ENCODE results near the gene GMDS.

Gene GMDS

GRCh38 chr6:2228392-2228791, 17.0 kb downstream of the GMDS start:
- H4K20me1 ChIP-seq (ENCODE audit: insufficient read depth) = no peaks in the 10 kb centered on the region
- H3K36me3 ChIP-seq (ENCODE audit: insufficient read depth) = no peaks in the 10 kb centered on the region
- peaks cover 19% of the 10 kb centered on the region for H3K4me1 ChIP-seq (ENCODE audit: low read depth, poor library complexity, severe bottlenecking)
- H3K4me3 ChIP-seq (IDR thresholded peaks at IDR 0.05; ENCODE audit: insufficient read depth, low read depth, low read length) = no peak overlapping the region
- no peak overlapping the region for H3K9ac ChIP-seq
- H3K27ac ChIP-seq = no peak overlapping the region
- no peak overlapping the region for H3K4me2 ChIP-seq
- no peak for TF ChIP-seq CTCF (conservative IDR thresholded peaks at IDR 0.05; ENCODE audit: low read depth, low read length)
- no peak overlapping the region for H2AFZ ChIP-seq (ENCODE audit: low read depth)
- no peaks in the 10 kb centered on the region; the same call in 1 of the 2 replicates for H3K79me2 ChIP-seq (ENCODE audit: insufficient read depth, low read depth)
- H3K27me3 ChIP-seq (ENCODE audit: insufficient read depth, low read depth) = no peaks in the 10 kb centered on the region

- no peak for TF ChIP-seq CTCF (conservative IDR thresholded peaks at IDR 0.05; ENCODE audit: low read depth, low read length)
- H3K79me2 ChIP-seq (ENCODE audit: insufficient read depth, low read depth) = no peaks in the 10 kb centered on the region; the same call in 1 of the 2 replicates
These were observed 18.6 kb downstream of the GMDS start for GRCh38 chr6:2226775-2227174.

GRCh38 chr6:2225422-2226392, 19.7 kb downstream of the GMDS start:
- no peaks in the 10 kb centered on the region for H3K36me3 ChIP-seq (ENCODE audit: insufficient read depth)

More at GRCh38 chr6:2226775-2227174, 18.6 kb downstream of the GMDS start:
- Histone ChIP-seq H3K4me3 (IDR thresholded peaks at IDR 0.05; ENCODE audit: insufficient read depth, low read depth, low read length) (no peak overlapping the region), H3K36me3 (ENCODE audit: insufficient read depth) (no peaks in the 10 kb centered on the region), H3K4me1 (ENCODE audit: low read depth, poor library complexity, severe bottlenecking) (peaks cover 25% of the 10 kb centered on the region), H3K4me2 (no peak overlapping the region), H3K27me3 (ENCODE audit: insufficient read depth, low read depth) (no peaks in the 10 kb centered on the region), H3K27ac (no peak overlapping the region), H4K20me1 (ENCODE audit: insufficient read depth) (no peaks in the 10 kb centered on the region), H3K9ac (no peak overlapping the region), H2AFZ (ENCODE audit: low read depth) (no peak overlapping the region)

GRCh38 chr6:2224847-2225382, 20.5 kb downstream of the GMDS start:
- no peak overlapping the region for H2AFZ ChIP-seq (ENCODE audit: low read depth)
- no peaks in the 10 kb centered on the region; the same call in 1 of the 2 replicates for H3K79me2 ChIP-seq (ENCODE audit: insufficient read depth, low read depth)
- no peak overlapping the region for H3K4me2 ChIP-seq
- H4K20me1 ChIP-seq (ENCODE audit: insufficient read depth) = no peaks in the 10 kb centered on the region
- peaks cover 15% of the 10 kb centered on the region for H3K4me1 ChIP-seq (ENCODE audit: low read depth, poor library complexity, severe bottlenecking)
- no peak for TF ChIP-seq CTCF (conservative IDR thresholded peaks at IDR 0.05; ENCODE audit: low read depth, low read length)
- H3K27ac ChIP-seq = no peak overlapping the region
- H3K4me3 ChIP-seq (IDR thresholded peaks at IDR 0.05; ENCODE audit: insufficient read depth, low read depth, low read length) = no peak overlapping the region
- no peak overlapping the region for H3K9ac ChIP-seq
- no peaks in the 10 kb centered on the region for H3K36me3 ChIP-seq (ENCODE audit: insufficient read depth)
- no peaks in the 10 kb centered on the region for H3K27me3 ChIP-seq (ENCODE audit: insufficient read depth, low read depth)

More at GRCh38 chr6:2225422-2226392, 19.7 kb downstream of the GMDS start:
- Histone ChIP-seq H3K27ac (no peak overlapping the region), H3K4me1 (ENCODE audit: low read depth, poor library complexity, severe bottlenecking) (peaks cover 22% of the 10 kb centered on the region), H3K4me3 (IDR thresholded peaks at IDR 0.05; ENCODE audit: insufficient read depth, low read depth, low read length) (no peak overlapping the region), H3K9ac (no peak overlapping the region), H3K4me2 (no peak overlapping the region), H3K79me2 (ENCODE audit: insufficient read depth, low read depth) (no peaks in the 10 kb centered on the region; the same call in 1 of the 2 replicates), H2AFZ (ENCODE audit: low read depth) (no peak overlapping the region), H4K20me1 (ENCODE audit: insufficient read depth) (no peaks in the 10 kb centered on the region), H3K27me3 (ENCODE audit: insufficient read depth, low read depth) (no peaks in the 10 kb centered on the region)
- TF ChIP-seq CTCF (conservative IDR thresholded peaks at IDR 0.05; ENCODE audit: low read depth, low read length) = no peak

Data from KMS-11 (cell line).